ENCODE results near the gene ZBTB16. TPM values are rescaled to one million over a fixed set of nuclear protein-coding genes. Genes with fewer than 3 reads are reported as not detected.

Gene ZBTB16
- total and polyA plus RNA-seq, 2 experiments from 2014 or later, result 0.29 to 1.4 TPM

GRCh38 chr11:114077482-114078305 lies 18.2 kb downstream of the ZBTB16 start:
- H3F3A ChIP-seq (replicated peaks; ENCODE audit: low read depth), result no peaks in the 10 kb centered on the region
- no peaks in the 10 kb centered on the region for H3K9me2 ChIP-seq (ENCODE audit: insufficient read depth)
- peaks cover 29% of the 10 kb centered on the region for H3K4me1 ChIP-seq (ENCODE audit: insufficient read depth)
- DNase-seq (ENCODE audit: low spot score) (no peak), ATAC-seq (no peak)
- Mint-ChIP-seq H3K4me1 (peaks cover 47% of the 10 kb centered on the region), H3K36me3 (ENCODE audit: low read depth) (no peaks in the 10 kb centered on the region), H3K27ac (no peak overlapping the region), H3K9me3 (no peaks in the 10 kb centered on the region), H3K27me3 (ENCODE audit: insufficient read depth, low read depth, poor library complexity) (peaks cover 42% of the 10 kb centered on the region), H3K4me3 (no peak overlapping the region)
- H3K27me3 ChIP-seq (ENCODE audit: insufficient read depth), result peaks cover 25% of the 10 kb centered on the region
- no peaks in the 10 kb centered on the region for H3K36me3 ChIP-seq (ENCODE audit: insufficient read depth)
- peak overlapping the region; percentile 47; the same call in 1 of the 2 replicates for H2AFZ ChIP-seq
- H4K20me1 ChIP-seq (replicated peaks; ENCODE audit: insufficient read depth), result no peaks in the 10 kb centered on the region
- peak overlapping the region; percentile 42; the same call in 1 of the 2 replicates for H3K4me2 ChIP-seq
- no peak overlapping the region for H3K27ac ChIP-seq (ENCODE audit: low read depth)
- TF ChIP-seq ETS1 (IDR thresholded peaks at IDR 0.05), result no peak
- TF ChIP-seq, protein P1, sequence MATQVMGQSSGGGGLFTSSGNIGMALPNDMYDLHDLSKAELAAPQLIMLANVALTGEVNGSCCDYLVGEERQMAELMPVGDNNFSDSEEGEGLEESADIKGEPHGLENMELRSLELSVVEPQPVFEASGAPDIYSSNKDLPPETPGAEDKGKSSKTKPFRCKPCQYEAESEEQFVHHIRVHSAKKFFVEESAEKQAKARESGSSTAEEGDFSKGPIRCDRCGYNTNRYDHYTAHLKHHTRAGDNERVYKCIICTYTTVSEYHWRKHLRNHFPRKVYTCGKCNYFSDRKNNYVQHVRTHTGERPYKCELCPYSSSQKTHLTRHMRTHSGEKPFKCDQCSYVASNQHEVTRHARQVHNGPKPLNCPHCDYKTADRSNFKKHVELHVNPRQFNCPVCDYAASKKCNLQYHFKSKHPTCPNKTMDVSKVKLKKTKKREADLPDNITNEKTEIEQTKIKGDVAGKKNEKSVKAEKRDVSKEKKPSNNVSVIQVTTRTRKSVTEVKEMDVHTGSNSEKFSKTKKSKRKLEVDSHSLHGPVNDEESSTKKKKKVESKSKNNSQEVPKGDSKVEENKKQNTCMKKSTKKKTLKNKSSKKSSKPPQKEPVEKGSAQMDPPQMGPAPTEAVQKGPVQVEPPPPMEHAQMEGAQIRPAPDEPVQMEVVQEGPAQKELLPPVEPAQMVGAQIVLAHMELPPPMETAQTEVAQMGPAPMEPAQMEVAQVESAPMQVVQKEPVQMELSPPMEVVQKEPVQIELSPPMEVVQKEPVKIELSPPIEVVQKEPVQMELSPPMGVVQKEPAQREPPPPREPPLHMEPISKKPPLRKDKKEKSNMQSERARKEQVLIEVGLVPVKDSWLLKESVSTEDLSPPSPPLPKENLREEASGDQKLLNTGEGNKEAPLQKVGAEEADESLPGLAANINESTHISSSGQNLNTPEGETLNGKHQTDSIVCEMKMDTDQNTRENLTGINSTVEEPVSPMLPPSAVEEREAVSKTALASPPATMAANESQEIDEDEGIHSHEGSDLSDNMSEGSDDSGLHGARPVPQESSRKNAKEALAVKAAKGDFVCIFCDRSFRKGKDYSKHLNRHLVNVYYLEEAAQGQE (IDR thresholded peaks at IDR 0.05; ENCODE audit: unreplicated experiment), result no peak
- TF ChIP-seq STAT1 (IDR thresholded peaks at IDR 0.05; ENCODE audit: unreplicated experiment), result no peak
- TF ChIP-seq JUNB (IDR thresholded peaks at IDR 0.05; ENCODE audit: unreplicated experiment), result no peak
- TF ChIP-seq ZNF462 (CRISPR knock-in tag; IDR thresholded peaks at IDR 0.05), result no peak
- no peak overlapping the region for H3K4me3 ChIP-seq
- no peaks in the 10 kb centered on the region for H3K79me2 ChIP-seq (replicated peaks; ENCODE audit: insufficient read depth)

Measured in GM23338 (cell line).